ENCODE measurements around the gene TBC1D10A.

TBC1D10A gene

GRCh38 chr22:30285176-30285845 lies 41.4 kb downstream of the TBC1D10A start:
- H3K79me2 ChIP-seq (ENCODE audit: low read length): no peaks in the 10 kb centered on the region
- no peak overlapping the region for H3K4me3 ChIP-seq (ENCODE audit: low read length)
- H3K27me3 ChIP-seq (ENCODE audit: low read depth, low read length): peaks cover 5% of the 10 kb centered on the region; the same call in 1 of the 2 replicates
- H3K9me3 ChIP-seq (ENCODE audit: insufficient read depth, low read length): no peaks in the 10 kb centered on the region
- peaks cover 24% of the 10 kb centered on the region for H3K4me1 ChIP-seq (ENCODE audit: low read length)
- no peak overlapping the region for H3K9ac ChIP-seq (ENCODE audit: low read length)
- no peak overlapping the region for H3K27ac ChIP-seq (ENCODE audit: low read length)
- H2AFZ ChIP-seq (ENCODE audit: low read depth, low read length): no peak overlapping the region
- TF ChIP-seq EZH2phosphoT487 (IDR thresholded peaks at IDR 0.05; ENCODE audit: low read depth) (no peak), CTCF (IDR thresholded peaks at IDR 0.05; ENCODE audit: low read depth, low read length) (no peak)
- no peak overlapping the region for H3K4me2 ChIP-seq (ENCODE audit: low read length)
- H3K36me3 ChIP-seq (replicated peaks; ENCODE audit: low read depth, low read length): no peaks in the 10 kb centered on the region
- no peaks in the 10 kb centered on the region for H4K20me1 ChIP-seq (ENCODE audit: insufficient read depth, low read length)

- Histone ChIP-seq H3K4me1 (ENCODE audit: low read length) (peaks cover 19% of the 10 kb centered on the region), H3K9ac (ENCODE audit: low read length) (no peak overlapping the region), H3K4me2 (ENCODE audit: low read length) (no peak overlapping the region), H3K4me3 (ENCODE audit: low read length) (no peak overlapping the region), H3K9me3 (ENCODE audit: insufficient read depth, low read length) (no peaks in the 10 kb centered on the region), H4K20me1 (ENCODE audit: insufficient read depth, low read length) (no peaks in the 10 kb centered on the region), H3K79me2 (ENCODE audit: low read length) (no peaks in the 10 kb centered on the region), H2AFZ (ENCODE audit: low read depth, low read length) (no peak overlapping the region), H3K36me3 (replicated peaks; ENCODE audit: low read depth, low read length) (no peaks in the 10 kb centered on the region), H3K27me3 (ENCODE audit: low read depth, low read length) (peaks cover 9% of the 10 kb centered on the region), H3K27ac (ENCODE audit: low read length) (no peak overlapping the region)
- TF ChIP-seq CTCF (IDR thresholded peaks at IDR 0.05; ENCODE audit: low read depth, low read length) (no peak), EZH2phosphoT487 (IDR thresholded peaks at IDR 0.05; ENCODE audit: low read depth) (no peak)
Observed at GRCh38 chr22:30284666-30285065, 42.1 kb downstream of the TBC1D10A start.

- no peaks in the 10 kb centered on the region for H3K9me3 ChIP-seq (ENCODE audit: insufficient read depth, low read length)
- TF ChIP-seq CTCF (IDR thresholded peaks at IDR 0.05; ENCODE audit: low read depth, low read length): no peak
- no peak for TF ChIP-seq EZH2phosphoT487 (IDR thresholded peaks at IDR 0.05; ENCODE audit: low read depth)
- no peak overlapping the region for H2AFZ ChIP-seq (ENCODE audit: low read depth, low read length)
- H4K20me1 ChIP-seq (ENCODE audit: insufficient read depth, low read length): no peaks in the 10 kb centered on the region
- peaks cover 14% of the 10 kb centered on the region for H3K27me3 ChIP-seq (ENCODE audit: low read depth, low read length)
- no peak overlapping the region for H3K9ac ChIP-seq (ENCODE audit: low read length)
- H3K27ac ChIP-seq (ENCODE audit: low read length): no peak overlapping the region
- no peak overlapping the region for H3K4me2 ChIP-seq (ENCODE audit: low read length)
- H3K4me3 ChIP-seq (ENCODE audit: low read length): no peak overlapping the region
- H3K36me3 ChIP-seq (replicated peaks; ENCODE audit: low read depth, low read length): no peaks in the 10 kb centered on the region
- H3K79me2 ChIP-seq (ENCODE audit: low read length): no peaks in the 10 kb centered on the region
- H3K4me1 ChIP-seq (ENCODE audit: low read length): peaks cover 19% of the 10 kb centered on the region
Observed at GRCh38 chr22:30284172-30284571, 42.6 kb downstream of the TBC1D10A start.

GRCh38 chr22:30283342-30283741 lies 43.4 kb downstream of the TBC1D10A start:
- Histone ChIP-seq H3K4me1 (ENCODE audit: low read length) (peaks cover 14% of the 10 kb centered on the region), H3K4me3 (ENCODE audit: low read length) (no peak overlapping the region), H3K4me2 (ENCODE audit: low read length) (no peak overlapping the region), H3K79me2 (ENCODE audit: low read length) (no peaks in the 10 kb centered on the region), H3K27me3 (ENCODE audit: low read depth, low read length) (peaks cover 17% of the 10 kb centered on the region), H3K9ac (ENCODE audit: low read length) (no peak overlapping the region), H3K27ac (ENCODE audit: low read length) (no peak overlapping the region), H3K36me3 (replicated peaks; ENCODE audit: low read depth, low read length) (no peaks in the 10 kb centered on the region), H4K20me1 (ENCODE audit: insufficient read depth, low read length) (no peaks in the 10 kb centered on the region), H2AFZ (ENCODE audit: low read depth, low read length) (no peak overlapping the region), H3K9me3 (ENCODE audit: insufficient read depth, low read length) (no peaks in the 10 kb centered on the region)
- no peak for TF ChIP-seq EZH2phosphoT487 (IDR thresholded peaks at IDR 0.05; ENCODE audit: low read depth)
- no peak for TF ChIP-seq CTCF (IDR thresholded peaks at IDR 0.05; ENCODE audit: low read depth, low read length)
